Kidney (tissue), 14 donors: ENCODE measurements around the gene CRABP2. TPM values are rescaled to one million over a fixed set of nuclear protein-coding genes. Genes with fewer than 3 reads are reported as not detected.

Source experiments
- DNase-seq, 5 donors: peaks; one replicate each; pipeline ENCODE4 v3.0.0-alpha.2; 2013 to 2020
- FAIRE-seq: peaks from 2 replicates; lab custom pipeline; 2012; peaks lifted over from hg19 to GRCh38; lab: Jason Lieb, UNC
- H3K27ac ChIP-seq, 2 donors: one replicate each; pipeline ENCODE4 v1.7.0; 2013; ENCODE audit warnings: low read depth in 2 of 2, low read length in 2 of 2, inconsistent platforms in 1 of 2
- H3K27me3 ChIP-seq: one replicate; pipeline ENCODE4 v1.7.1; 2013; ENCODE audit warnings: low read length, inconsistent platforms; ENCODE audit not compliant: control insufficient read depth, insufficient read depth
- H3K36me3 ChIP-seq, 3 donors: one replicate each; pipeline versions ENCODE4 v1.7.0 to v1.7.1; 2013; ENCODE audit warnings: low read length in 3 of 3, control low read depth in 1 of 3, inconsistent platforms in 1 of 3; ENCODE audit not compliant: insufficient read depth in 3 of 3, control insufficient read depth in 2 of 3
- H3K4me1 ChIP-seq, 3 donors: one replicate each; pipeline versions ENCODE4 v1.7.0 to v1.7.1; 2013; ENCODE audit warnings: low read length in 3 of 3, inconsistent platforms in 1 of 3, low read depth in 1 of 3; ENCODE audit not compliant: control insufficient read depth in 2 of 3, insufficient read depth in 2 of 3
- H3K4me3 ChIP-seq, 3 donors: one replicate each; pipeline versions ENCODE4 v1.7.0 to v1.8.1; 2013; ENCODE audit warnings: low read length in 3 of 3, control low read depth in 1 of 3, inconsistent platforms in 1 of 3
- H3K9ac ChIP-seq, 3 donors: one replicate each; pipeline versions ENCODE4 v1.7.0 to v1.7.1; 2013; ENCODE audit warnings: low read length in 3 of 3, control low read depth in 1 of 3, inconsistent platforms in 1 of 3
- H3K9me3 ChIP-seq, 3 donors: one replicate each; pipeline versions ENCODE4 v1.7.0 to v1.7.1; 2013; ENCODE audit warnings: low read length in 3 of 3, control low read depth in 1 of 3, inconsistent platforms in 1 of 3; ENCODE audit not compliant: control insufficient read depth in 2 of 3, insufficient read depth in 1 of 3
- intact Hi-C: fragments of 100-400 bp; cut with DNase I; formaldehyde crosslinking; loops from one replicate; pipeline ENCODE4 v1.11.1; 2022
- polyA plus RNA-seq: library from polyadenylated mRNA; stranded (reverse); fragments of 350-450 nt; fragmentation: Illumina TruSeq; extraction: RNeasy Lipid Tissue Mini Kit (QIAGEN cat#74804); gene quantifications from one replicate; pipeline ENCODE4 v1.2.3, GENCODE V29; 2014; ENCODE audit warnings: low read depth, low replicate concordance; ENCODE audit not compliant: insufficient read depth
- total RNA-seq: library from RNA; stranded (reverse); fragmentation: NEBNext Ultra II Directional; extraction: Animal tissue kit (Norgen Biotek cat#: 25700); gene quantifications from one replicate; pipeline ENCODE4 v1.2.1, GENCODE V29; 2021
- TF ChIP-seq, protein P1 (sequence below): IDR thresholded peaks from 3 replicates; pipeline ENCODE4 v1.5.1; 2012; ENCODE audit warnings: mild to moderate bottlenecking, moderate library complexity, borderline replicate concordance; ENCODE audit not compliant: insufficient read depth; ENCODE audit errors: extremely low read depth
- donor health status: control.
- donor health status: control.
- donor health status: control.
- donor health status: control.
- donor health status: control.
- donor health status: DM: yes; HTN: yes; CAD: no.
- donor health status: Normal renal cell carcinoma (clear cell type).

CRABP2 gene
- total and polyA plus RNA-seq, 2 donors from 2014 or later, result 15.2 to 21.6 TPM

DNA sequence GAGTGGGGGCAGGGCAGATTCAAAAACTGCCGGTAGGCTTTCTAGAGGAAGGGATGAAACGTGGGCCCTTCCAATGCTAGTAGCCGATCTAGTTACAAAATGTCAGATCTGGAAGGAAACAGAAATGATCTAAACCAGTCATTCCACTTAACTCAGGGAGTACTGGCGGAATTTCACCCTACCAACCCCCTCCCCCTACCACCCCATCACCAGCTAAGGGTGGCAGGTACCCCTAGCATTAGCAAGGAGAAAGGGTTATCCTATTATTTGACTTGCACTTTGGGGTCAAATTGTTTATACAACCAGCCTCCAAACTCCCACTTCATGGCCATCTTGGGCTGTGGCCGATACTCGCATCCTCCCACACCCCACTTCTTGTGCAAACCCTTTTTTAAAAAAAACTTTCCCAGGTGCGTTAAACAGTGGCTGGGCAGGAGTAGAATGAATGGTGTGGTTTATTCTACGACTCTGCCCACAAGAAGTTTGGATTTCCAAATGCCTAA is 36.1 kb upstream of the CRABP2 start:
- Histone ChIP-seq H3K9ac (peak overlapping the region in 2 of 3 donors; percentile 19 to 66), H3K4me1 (peaks cover 0 to 20% (median 17%) of the 10 kb centered on the region in 3 donors), H3K4me3 (peak overlapping the region; percentile 0 to 96 (median 26)), H3K27me3 (no peaks in the 10 kb centered on the region), H3K27ac (peak overlapping the region; percentile 76 to 90), H3K9me3 (no peaks in the 10 kb centered on the region), H3K36me3 (peaks cover 0 to 21% (median 9%) of the 10 kb centered on the region in 3 donors)
- intact Hi-C loops, result no loop called here
- FAIRE-seq (no peak), DNase-seq (no peak)
- TF ChIP-seq, protein P1, sequence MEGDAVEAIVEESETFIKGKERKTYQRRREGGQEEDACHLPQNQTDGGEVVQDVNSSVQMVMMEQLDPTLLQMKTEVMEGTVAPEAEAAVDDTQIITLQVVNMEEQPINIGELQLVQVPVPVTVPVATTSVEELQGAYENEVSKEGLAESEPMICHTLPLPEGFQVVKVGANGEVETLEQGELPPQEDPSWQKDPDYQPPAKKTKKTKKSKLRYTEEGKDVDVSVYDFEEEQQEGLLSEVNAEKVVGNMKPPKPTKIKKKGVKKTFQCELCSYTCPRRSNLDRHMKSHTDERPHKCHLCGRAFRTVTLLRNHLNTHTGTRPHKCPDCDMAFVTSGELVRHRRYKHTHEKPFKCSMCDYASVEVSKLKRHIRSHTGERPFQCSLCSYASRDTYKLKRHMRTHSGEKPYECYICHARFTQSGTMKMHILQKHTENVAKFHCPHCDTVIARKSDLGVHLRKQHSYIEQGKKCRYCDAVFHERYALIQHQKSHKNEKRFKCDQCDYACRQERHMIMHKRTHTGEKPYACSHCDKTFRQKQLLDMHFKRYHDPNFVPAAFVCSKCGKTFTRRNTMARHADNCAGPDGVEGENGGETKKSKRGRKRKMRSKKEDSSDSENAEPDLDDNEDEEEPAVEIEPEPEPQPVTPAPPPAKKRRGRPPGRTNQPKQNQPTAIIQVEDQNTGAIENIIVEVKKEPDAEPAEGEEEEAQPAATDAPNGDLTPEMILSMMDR, result no peak

DNA sequence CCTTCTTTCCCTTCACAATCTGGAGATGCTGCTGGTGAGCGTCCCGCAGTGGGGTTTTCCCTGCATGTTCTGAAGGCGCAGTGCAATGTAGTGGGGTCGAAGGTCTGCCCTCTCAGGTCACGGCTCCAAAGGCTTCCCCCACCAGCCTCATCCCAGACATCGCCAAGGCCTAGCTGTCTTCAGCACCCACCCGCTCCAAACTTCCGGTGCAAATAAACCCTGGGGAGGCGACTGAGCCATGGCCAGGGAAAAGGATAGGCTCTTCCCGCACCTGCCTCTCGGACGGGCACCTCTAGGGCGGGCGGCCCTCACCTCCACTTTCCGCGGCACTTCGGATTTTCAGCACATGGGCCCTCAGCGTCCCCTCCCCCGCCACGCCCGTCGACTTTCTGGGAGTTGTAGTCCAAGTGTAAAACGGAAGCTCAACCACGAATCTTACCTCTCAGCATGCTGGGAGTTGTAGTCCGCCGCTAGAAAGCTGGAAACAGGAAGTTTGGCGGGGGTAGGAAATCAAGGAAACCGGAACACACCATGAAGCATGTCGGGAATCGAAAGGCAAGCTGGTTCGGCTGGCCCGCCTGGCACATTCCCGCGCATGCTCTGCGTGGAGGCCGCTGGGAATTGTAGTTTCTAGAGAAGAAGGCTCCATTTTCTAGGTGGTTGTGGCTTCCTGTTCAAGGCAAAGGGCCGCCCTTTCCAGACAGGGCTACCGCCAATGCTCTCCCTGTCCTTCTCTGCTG is 35.5 kb upstream of the CRABP2 start, which contains the start of gene MRPL24:
TSS of gene MRPL24 (minus strand) at position 348 of the 740 bp plus-strand sequence. CDS start 2,384 bp downstream, outside the sequence.
- Histone ChIP-seq H3K4me1 (peaks cover 0 to 14% (median 12%) of the 10 kb centered on the region in 3 donors), H3K27ac (peak within 1 kb of the TSS; percentile 76 to 90), H3K36me3 (peaks cover 0 to 21% (median 9%) of the 10 kb centered on the region in 3 donors), H3K4me3 (peak within 1 kb of the TSS; percentile 84 to 96 (median 94)), H3K9ac (peak within 1 kb of the TSS; percentile 63 to 94 (median 72)), H3K27me3 (no peaks in the 10 kb centered on the region), H3K9me3 (no peaks in the 10 kb centered on the region)
- intact Hi-C loops, result no loop called here
- DNase-seq, result peak; percentile 98 to 100 (median 99)
- FAIRE-seq, result peak; percentile 97
- TF ChIP-seq, protein P1, result no peak

DNA sequence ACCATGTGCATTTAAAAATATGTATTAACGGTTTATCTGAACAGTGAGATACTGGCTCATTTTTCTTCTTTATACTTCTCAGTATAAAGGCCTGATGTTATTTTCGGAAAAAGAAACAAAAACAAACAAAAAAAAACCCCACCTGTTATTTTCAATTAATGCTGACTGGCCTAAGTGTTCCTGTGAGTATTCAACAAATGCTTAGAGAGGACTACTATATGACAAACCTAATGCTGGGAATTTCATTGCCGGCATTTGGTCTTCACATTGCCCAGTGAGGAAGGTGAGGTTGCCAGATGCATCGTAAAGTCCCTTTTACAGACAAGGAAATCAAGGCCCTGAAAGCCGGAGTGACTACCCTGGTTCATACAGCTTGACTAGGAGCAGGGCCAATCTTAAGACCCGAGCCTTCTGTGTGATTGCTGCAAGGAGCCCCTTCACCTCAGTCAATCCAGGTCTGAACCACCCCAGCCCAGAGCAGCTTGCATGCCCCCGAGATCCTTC is 34.9 kb upstream of the CRABP2 start:
- Histone ChIP-seq H3K27ac (peak overlapping the region in 1 of 2 donors; percentile 25), H3K4me3 (peak overlapping the region; percentile 84 to 96 (median 94)), H3K9ac (peak overlapping the region; percentile 63 to 94 (median 72)), H3K9me3 (no peaks in the 10 kb centered on the region), H3K36me3 (peaks cover 0 to 21% (median 9%) of the 10 kb centered on the region in 3 donors), H3K27me3 (no peaks in the 10 kb centered on the region), H3K4me1 (peaks cover 0 to 11% (median 6%) of the 10 kb centered on the region in 3 donors)
- intact Hi-C loops, result no loop called here
- FAIRE-seq (no peak), DNase-seq (no peak)
- TF ChIP-seq, protein P1, result no peak
